Stimulated activated CD4-positive, alpha-beta T cell treated with anti-CD3 and anti-CD28 coated beads, Interleukin-2, amount 100 ng/mL, for 48 hours (primary cell): Measurements from ENCODE around the gene AKT3.

Source experiments
- DNase-seq, 2 donors: peaks; one replicate each; pipeline ENCODE4 v3.0.0-alpha.2; 2020

Gene AKT3

DNA sequence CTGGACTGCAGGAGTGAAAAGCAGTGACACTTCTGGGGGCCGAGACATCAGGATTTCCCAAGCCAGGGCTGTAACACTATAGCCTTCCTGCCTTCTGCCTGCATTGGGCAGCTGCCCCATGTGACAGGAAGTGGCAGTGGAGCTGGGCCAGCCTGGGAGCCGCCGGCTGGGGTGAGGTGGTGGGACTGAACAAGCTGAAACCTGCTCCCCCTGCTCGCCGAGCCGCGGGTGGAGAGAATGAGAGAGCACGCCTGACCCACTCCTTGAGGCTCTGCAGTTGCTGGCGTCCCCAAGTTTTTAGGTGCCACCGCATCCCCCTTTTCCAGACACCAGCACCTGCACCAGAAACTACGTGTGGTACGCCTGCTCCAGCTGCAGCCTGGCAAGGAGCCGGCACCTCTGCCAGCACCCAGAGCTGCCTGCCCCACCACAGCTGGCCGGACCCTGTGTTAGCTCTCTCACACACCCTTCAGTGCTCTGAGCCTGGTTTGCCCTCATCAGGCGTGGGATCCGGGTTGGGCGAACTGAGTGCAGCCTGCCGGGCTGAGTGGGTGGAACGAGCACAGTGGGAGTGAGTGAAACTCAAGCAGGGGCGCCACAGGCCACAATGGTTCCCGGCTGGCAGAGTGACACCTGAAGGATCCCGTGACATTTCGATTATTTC lies 119.4 kb downstream of the AKT3 start:
- no peak for DNase-seq

DNA sequence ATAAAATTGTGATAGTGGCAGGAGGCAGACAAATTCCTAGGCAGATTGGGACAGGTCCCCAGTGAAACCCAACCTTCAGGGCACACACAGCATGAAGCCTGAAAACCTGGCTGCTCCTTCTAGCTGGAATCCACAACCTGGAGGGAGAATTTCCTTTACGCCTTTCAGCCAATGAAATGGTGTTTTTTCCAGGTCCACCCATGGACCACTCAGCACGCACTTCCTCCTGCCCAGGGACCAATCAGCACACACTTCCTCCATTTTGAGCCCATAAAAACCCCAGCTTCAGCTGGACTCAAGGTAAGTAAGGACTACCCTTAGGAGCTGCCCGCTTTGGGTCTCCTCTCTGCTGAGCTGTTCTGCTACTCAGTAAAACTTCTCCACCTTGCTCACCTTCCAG lies 120.1 kb downstream of the AKT3 start:
- no peak for DNase-seq

DNA sequence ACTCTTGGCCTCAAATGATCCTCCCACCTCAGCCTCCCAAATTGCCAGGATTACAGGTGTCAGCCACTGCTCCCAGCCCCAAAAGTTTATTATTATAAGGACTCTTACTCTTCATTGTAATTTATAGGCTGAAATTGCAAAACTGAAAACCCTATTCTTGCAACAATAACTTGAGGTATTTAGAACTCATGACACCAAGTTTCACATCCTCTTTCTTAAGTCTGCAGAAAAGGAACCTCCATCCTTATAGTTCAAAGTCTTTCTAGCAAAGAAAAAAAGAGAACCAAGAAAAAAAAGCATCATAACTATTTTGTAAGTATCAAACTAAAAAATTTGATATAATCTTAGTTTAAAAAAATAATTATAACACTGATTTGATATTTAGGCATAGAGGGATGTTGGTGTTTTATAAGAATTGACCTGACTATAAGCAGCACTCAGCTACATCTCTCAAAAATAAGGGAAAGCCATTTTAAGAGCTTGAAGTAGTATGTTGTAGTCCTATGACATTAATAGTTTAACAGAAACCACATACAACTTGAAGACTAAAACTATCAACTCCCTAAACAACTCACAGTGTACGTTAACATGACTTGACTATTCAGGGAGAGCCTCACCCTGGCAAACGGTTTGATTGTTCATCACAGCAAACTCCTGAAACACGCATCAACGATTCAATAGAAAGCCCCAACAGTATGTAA lies 122.4 kb downstream of the AKT3 start:
- DNase-seq = no peak

DNA sequence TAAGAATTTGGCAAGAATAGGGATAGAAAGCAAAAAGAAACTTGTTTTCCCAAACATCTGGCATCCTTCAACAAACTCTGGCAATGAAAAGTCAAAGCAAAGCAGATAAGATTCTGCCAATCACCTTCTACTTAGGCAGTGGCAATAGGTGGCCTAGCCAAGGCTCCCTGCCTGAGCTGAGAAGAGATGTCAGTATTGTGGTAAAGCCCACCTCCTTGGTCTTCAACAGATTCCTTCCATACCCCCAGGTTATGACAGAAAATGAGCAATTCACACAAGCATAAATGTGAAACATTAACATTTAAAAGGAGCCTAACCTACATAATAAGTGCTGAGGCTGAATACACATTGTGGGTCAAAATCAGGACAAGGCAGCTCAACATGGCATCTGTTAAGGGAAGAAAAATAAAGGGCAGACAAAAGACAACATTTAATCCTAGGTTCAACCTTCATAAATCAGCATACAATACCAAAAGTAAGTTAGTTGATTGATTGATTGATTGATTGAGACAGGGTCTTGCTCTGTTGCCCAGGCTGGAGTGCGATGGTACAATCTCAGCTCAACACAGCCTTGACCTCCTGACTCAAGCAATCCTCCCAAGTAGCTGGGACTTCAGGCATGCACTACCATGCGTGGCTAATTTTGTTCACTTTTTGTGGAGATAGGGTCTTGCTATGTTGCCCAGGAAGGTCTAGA lies 123.1 kb downstream of the AKT3 start:
- no peak for DNase-seq

DNA sequence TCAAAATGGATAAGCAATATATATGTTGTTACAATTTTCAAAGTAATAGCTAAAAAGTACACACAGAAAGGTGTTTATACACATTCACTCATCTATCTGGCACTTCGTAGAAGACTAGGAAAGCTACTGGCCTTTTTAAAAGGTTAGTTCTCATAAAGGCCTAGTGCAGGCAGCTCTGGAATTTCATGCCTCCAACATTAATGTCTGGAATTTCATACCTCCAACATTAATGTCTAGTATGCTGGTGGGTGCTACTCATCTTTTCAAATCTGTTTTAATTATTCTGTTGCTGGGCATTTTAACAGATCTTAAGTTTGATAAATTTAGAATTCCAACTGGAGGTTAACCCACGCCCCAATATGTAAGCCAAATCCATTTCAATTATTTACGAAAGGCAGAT lies 124.2 kb downstream of the AKT3 start:
- DNase-seq = no peak

DNA sequence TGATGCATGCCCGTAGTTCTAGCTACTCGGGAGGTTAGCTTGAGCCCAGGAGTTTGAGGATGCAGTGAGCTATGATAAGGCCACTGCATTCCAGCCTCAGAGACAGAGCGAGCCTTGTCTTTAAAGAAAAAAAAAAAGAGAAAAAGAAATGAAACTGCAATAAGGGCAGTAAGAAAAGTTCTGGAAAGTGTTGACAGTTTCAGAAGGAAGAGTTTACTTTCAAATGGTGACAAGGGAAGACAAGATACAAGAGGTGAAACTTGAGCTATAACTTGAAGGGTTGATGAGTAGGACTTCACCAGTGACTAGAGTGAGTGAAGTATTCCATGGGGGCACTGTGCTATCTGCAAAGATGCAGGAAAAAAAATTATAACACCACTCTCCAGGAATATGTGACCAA lies 125.0 kb downstream of the AKT3 start:
- no peak for DNase-seq

DNA sequence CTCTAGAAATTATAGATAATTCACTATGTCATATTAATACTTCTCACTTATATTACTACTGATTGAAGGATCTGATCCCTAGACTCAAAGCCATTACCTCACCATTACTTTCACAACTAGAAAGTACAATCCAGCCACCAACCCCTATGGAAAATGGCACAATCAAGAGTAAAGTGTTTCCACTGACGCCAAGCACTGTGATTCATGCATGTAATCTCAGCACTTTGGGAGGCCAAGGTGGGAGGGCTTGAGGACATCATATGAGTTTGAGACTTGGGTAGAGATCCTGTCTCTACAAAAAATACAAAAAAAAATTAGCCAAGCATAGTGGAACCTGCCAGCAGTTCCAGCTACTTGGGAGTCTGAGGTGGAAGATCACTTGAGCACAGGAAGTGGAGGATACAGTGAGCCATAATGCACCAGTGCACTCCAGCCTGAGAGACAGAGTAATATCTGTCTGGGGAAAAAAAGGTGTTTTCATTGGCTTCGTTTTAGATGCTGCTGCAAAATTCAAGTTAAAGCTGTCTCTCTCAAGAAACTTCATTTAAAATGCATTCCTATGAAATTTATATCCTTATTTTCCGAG lies 126.5 kb downstream of the AKT3 start:
- DNase-seq = no peak

DNA sequence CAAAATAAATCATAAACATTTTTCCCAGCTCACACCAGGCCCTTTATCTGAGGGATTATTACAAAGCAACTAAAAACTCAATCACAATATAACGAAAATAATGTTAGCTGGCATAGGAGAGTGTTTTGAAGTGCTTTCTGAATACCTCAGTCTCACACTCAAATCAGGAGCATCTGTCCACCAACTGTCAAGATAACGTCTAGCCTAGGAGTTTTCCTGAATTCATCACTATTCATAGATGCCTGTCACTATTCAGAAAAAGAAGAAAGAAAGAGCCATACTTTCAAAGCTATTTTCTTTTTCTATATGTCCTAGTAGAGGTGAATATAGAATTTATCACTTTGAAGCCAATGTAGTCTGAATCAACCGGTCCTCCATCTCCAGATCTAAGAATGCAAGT lies 127.0 kb downstream of the AKT3 start:
- DNase-seq = no peak

DNA sequence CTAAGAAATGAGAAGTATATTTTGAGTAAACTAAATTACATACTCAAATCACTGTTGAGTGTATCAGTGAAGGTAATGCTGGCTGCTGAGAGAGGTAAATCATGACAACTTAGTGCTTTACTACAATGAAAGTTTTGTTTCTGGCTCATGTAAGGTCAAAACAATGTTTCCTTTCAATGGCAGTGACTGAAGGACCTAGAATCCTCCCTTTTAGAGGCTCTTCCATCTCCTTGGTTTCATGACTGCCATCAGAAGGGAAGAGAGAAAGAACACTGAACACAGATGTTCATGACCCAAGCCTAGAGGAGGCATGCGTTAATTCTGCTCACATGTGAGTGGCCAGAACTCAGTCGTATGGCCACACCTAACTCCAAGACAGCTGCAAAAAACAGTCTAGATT lies 130.6 kb downstream of the AKT3 start:
- DNase-seq = no peak

DNA sequence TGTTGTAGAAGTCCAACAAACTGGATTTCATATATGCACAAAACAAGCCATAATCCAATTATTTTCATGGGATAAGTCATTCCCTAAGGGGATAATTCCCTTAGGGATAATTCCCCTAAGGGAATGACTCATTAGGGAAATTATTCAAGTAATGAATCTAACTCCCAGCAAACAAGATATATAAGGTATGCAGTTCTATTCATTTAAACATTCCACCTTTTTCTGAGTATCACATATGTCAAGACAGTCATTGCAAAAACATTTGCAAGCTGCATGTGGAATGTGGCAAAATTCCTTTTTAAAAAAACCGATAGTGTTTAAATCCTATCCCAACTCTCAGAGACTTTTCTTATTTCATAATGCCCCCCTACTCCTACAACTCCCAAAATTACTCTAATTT lies 131.2 kb downstream of the AKT3 start:
- DNase-seq = no peak

DNA sequence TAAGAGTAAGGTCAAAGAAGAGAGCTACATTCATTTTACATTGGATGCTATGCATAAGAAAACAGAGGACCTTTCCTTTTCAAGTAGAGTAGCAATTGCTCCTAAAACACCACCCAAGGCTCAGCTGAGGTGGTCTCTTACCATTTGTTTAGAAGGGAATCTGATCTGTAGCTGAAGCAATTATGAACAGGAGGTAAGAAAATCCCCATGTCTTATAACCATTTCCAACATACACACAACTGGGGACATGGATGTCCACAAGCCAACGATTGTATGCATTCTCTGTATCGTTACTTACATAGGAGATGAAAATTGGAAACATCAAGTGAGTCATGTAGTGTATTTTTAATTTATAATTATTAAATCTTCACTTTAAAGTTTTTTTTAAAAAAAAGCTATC lies 132.0 kb downstream of the AKT3 start:
- no peak for DNase-seq

DNA sequence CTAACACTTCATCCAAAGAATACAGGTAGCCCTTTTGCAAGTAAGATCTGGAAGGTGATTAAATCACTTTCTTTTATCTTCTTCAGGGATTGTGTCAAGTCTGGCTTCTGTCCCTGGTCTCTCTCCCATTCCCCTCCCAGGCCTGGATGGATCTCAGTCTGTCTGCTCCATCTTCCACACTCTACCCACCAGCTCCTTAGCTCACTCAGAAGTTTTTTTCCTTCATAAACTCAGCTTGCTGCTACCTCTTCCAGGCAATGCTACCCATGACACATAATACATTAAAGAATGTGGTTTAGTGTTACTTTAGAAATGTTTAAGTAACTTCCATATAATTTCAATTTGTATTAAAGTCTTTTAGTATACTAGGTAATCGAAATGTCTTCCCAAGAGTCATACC lies 133.1 kb downstream of the AKT3 start:
- no peak for DNase-seq

DNA sequence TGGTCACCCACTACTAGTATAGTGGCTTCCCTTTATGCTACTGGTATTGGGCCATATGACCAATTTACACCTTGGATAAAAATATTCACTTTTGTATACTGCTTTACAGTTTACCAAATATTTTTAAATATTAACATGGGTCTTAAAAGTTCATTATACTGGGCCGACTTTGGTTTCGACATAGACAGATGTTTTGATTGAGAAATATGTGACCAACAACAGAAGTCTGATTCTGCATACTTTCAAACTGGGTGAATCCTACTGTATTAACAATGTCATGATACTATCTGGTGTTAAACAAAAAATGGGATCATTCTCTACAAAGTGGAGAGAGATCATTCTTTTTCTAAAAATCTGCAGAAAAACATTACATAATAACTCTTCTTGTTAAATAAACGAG lies 134.8 kb downstream of the AKT3 start:
- no peak for DNase-seq

DNA sequence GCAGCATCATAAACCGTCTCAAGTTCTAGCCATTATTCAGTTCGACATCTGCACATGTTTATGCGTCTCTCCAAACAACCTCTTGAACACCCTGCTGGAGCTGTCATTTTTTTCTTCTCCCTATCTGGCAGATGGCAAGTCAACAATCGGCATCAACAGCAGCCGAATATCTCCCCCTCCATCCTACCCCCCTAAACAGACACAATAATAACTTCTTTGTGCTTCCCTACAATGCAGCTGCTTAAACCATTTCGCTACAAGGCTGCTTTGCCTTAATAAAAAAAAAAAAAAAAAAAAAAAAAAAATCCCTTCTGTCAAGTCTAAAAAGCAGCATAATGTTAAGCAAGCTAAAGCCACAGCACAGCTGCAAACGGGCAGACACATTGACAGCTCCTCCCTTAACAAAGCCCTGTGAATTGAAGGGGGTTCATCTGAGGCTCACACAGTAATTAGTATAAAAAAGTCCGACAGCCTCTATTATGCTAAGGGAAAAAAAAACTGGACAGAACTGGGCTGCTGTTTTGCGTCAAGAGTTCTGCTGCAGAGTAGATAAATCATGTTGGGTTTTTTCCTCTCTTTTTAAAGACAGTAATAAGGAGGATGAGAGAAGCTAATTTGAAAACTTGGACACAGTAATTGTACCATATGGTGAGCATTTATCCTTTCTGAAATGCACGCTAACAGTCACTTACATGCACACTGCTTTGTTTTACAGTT lies 136.4 kb downstream of the AKT3 start:
- DNase-seq = no peak

DNA sequence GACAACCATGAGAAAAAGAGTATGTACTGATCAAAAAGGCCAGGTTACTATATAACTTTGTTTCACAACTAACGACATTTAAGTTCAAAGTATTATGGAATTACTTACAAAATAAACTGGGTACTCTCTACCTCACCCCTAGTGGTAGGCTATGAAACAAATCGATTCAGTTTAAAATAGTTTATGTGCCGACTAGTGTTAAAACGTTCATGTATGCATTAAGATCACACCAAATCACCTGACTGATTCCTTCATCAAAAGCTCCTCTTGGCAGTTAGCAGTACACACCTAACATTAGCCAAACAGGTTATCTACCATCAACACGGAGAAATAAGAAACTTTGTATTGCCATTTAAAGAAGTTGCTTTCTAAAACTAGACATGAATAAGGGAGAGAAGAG lies 137.1 kb downstream of the AKT3 start:
- no peak for DNase-seq

DNA sequence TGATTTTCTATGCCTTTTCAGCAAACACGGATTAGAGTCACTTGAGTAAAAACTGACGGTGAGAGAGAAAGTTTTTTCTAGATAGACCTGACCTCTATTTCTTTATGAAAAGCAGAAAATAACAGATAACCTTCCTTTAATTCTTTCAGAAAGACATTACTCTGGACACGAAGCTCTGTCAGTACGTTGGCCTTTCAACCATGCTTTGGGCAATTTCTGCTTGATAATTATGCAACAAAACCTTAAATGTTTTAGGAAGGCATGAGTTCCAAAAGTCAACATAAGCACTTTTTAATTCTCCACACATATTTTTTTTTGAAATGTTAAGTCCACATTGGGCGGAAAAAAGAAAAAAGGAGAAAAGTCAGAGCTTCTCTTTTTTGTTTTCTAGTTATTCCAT lies 137.8 kb downstream of the AKT3 start:
- DNase-seq = no peak

DNA sequence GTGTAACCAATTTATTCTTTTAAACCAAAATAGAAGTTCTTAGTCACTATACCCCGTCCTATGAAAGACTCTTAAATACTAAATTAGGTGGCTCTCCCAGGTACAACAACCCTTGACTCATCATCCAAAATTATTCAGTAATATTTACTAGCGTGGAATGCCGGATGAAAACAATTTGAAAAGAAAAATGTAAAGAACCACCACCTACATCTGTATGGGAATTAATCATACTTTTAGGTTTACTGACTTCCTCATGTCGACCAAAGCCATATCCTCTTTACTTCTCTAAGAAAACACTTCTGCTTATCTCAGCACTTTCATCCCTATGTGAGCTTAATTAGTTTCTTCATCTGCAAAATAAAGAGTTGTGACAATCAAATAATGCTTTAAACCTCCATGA lies 139.6 kb downstream of the AKT3 start:
- no peak for DNase-seq

DNA sequence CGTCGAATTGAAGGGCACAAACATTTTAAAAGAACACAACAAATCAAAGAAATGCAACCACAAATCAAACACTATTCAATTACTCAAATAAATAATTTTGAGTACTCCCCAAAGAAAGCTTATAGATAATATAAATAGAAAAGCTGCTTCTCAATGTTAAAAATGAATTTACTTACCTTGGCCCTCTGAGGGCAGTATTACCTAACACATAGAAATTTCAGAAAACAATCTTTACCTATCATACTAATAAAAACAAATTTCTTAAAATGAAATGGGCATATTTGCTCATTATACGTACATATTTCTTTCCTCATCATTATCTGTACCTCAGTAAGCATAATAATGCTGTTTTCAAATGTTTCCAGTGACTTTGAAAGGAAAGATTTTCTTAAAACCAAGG lies 141.8 kb downstream of the AKT3 start:
- no peak for DNase-seq

DNA sequence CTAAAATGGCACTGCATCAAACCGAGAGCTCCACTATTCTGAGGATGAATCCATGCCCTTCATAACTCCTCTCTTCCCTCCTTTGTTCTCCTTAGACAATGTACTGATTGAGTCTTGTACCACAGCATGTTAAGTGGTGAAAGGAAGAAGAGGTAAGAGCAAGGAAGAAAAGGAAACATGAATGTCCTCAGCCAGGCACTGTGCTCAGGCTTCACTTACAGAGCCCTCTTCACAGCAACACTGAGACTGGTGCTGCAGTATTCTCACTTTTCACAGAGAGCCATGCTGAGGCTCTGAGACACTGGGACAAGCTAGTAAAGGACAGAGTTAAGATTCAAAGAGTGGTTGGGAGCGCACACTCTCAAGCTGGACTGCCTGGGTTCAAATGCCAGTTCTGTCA lies 143.5 kb downstream of the AKT3 start:
- no peak for DNase-seq

DNA sequence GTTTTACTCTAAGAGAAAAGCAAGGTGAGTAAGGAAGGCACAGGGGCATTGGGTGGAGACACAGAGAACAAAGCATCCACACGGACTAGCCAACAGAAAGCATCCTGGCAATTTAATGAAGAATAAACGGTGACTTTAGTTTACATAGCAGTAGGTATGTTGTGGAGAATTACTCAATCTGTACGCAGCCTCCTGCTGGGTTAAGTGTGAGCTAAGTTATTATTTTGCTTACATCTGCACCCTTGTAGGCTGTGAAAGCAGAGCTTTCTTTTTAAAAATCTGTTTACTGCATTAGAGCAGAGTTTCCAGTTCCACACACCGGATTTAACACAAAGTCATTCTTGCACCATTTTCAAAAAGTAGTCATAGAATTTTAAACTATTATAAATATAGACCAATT lies 144.5 kb downstream of the AKT3 start:
- no peak for DNase-seq

DNA sequence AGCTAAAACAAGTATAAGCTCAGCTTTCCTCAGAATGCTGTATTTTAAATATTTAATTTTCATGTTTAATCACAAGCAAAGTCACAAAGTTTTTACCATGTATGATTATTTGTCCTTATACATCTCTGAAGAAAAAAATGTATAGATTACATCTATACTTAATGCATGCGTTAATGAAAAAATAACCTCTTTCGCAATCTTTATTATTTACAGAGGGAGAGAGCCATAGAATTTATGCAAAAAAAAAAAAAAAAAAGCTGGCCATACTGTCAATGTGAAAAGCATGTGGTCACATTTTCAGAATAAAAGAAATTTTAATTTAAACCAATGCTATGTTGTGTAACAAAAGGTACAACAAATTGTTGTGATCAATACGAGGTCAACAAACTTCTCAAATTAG lies 148.2 kb downstream of the AKT3 start:
- no peak for DNase-seq

DNA sequence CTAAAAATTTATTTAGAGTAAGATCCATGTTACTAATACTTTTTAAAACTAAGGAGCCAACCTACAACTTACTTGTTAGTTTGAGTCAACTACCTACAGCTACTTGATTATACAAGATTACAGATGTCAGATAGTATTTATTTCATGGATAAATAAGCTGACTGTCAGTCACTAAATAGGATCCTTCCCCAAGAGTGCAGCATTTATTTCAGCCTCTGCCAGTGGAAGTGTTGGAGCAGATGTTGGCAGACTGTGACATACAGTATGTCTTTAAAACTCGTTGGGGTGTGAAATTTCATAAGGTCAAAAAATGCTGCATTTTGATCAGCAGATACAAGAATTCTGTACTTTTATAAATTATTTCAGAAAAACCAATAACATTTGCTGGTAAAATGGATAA lies 156.2 kb downstream of the AKT3 start:
- no peak for DNase-seq

DNA sequence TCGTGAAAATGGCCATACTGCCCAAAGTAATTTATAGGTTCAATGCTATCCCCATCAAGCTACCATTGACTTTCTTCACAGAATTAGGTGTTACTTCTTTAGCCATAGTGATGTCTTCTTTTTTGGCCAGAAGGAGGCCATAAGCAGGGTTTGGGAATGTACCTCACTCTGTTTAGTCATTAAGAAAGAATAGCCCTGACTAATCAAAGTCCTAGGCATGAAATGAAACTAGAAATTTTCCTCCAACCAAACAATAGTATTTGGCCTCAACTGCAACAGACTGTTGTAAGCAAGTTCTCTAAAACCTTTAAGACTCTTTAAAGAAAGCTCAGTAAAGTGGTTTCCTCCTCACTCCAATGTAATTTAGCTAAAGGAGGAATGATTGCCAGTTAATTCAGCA lies 163.9 kb downstream of the AKT3 start:
- DNase-seq = no peak

DNA sequence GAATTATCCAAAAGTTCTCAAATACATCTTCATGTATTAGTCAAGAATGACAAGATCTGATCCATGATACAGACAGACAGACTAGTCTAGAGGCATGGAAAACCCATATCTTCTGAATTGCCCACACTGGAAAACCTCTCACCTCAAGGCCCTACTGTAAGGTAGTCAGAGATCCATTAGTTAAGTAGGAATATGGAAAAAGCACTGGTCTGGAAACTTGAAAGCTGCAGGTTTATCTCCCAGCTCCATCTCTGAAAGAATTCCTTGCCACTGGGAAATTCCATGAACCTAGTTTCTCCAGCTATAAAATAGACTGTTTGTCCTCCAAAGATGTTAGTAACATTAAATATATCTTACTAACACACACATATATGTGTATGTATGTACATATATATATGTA lies 169.2 kb downstream of the AKT3 start:
- DNase-seq = no peak
